ENCODE data around the gene TMTC2. TPM values are rescaled to one million over a fixed set of nuclear protein-coding genes. Genes with fewer than 3 reads are reported as not detected.

TMTC2 gene
- total RNA-seq, 4 donors from 2014 or later, result 11.5 to 44.1 (median 16.0) TPM

- no peak overlapping the region for H3K27ac ChIP-seq
- intact Hi-C loops (cut with DNase I; ENCODE audit: low total_unique reads), result no loop called here
- H3K4me3 ChIP-seq, result no peak overlapping the region
- H3K36me3 ChIP-seq, result no peaks in the 10 kb centered on the region
- DNase-seq, result no peak
- H3K4me1 ChIP-seq, result no peaks in the 10 kb centered on the region
- no peaks in the 10 kb centered on the region for H3K9me3 ChIP-seq
- no peak for TF ChIP-seq POLR2A (IDR thresholded peaks at IDR 0.05)
- no peaks in the 10 kb centered on the region for H3K27me3 ChIP-seq
These were observed 472.0 kb downstream of the TMTC2 start for GRCh38 chr12:83158613-83159207.

DNA sequence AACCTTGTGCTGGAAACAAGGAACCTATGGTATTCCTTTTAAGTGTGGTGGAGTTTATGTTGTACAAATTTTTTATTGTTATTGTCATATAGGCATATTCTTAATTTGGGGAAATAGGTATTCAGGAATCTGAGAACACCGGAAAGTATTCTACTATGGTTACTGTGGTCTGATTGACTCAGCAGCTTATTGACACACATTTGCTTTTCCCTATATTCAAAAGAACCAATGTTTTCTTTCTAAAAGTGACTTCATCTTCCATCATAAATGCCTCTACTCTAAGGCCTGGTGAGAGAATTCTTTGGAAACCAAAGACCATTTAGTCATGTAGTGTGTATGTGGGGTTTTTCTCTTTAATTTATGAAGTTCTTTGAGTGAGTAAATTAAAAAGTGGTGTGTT is 474.8 kb downstream of the TMTC2 start:
- intact Hi-C loops (cut with DNase I; ENCODE audit: low total_unique reads), result no loop called here
- TF ChIP-seq CTCF (IDR thresholded peaks at IDR 0.05) (no peak), POLR2A (IDR thresholded peaks at IDR 0.05) (no peak)
- H3K9me3 ChIP-seq, result no peaks in the 10 kb centered on the region
- H3K27me3 ChIP-seq, result no peaks in the 10 kb centered on the region
- DNase-seq, result no peak
- H3K36me3 ChIP-seq, result no peaks in the 10 kb centered on the region
- no peak overlapping the region for H3K27ac ChIP-seq
- no peak overlapping the region for H3K4me3 ChIP-seq
- no peaks in the 10 kb centered on the region for H3K4me1 ChIP-seq

DNA sequence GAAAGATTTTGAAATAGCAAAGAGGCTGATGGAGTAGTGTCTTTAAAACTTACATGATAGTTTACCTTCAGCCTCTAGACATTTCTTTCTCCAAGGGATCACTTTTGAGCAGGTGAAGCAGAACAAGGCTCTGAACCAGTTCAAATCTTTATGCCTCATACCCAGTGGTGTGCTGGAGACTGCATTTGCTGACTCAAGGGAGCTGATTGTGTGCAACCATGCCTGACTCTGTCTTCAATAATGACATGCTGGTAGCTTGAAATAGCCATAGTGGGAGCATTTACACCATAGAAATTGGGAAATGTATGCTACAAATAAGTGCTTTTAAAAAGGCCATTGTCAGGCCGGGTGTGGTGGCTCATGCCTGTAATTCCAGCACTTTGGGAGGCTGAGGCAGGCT is 482.0 kb downstream of the TMTC2 start:
- no peaks in the 10 kb centered on the region for H3K9me3 ChIP-seq
- no peak overlapping the region for H3K27ac ChIP-seq
- no peak for TF ChIP-seq POLR2A (IDR thresholded peaks at IDR 0.05)
- no peak for TF ChIP-seq CTCF (IDR thresholded peaks at IDR 0.05)
- no peaks in the 10 kb centered on the region for H3K4me1 ChIP-seq
- H3K27me3 ChIP-seq, result no peaks in the 10 kb centered on the region
- H3K36me3 ChIP-seq, result no peaks in the 10 kb centered on the region
- H3K4me3 ChIP-seq, result no peak overlapping the region
- DNase-seq, result no peak
- intact Hi-C loops (cut with DNase I; ENCODE audit: low total_unique reads), result no loop called here

GRCh38 chr12:83172441-83172840 is 485.7 kb downstream of the TMTC2 start:
- no peak for DNase-seq
- Histone ChIP-seq H3K4me3 (no peak overlapping the region), H3K4me1 (no peaks in the 10 kb centered on the region), H3K36me3 (no peaks in the 10 kb centered on the region), H3K9me3 (no peaks in the 10 kb centered on the region), H3K27me3 (no peaks in the 10 kb centered on the region), H3K27ac (no peak overlapping the region)
- TF ChIP-seq POLR2A (IDR thresholded peaks at IDR 0.05) (no peak), CTCF (IDR thresholded peaks at IDR 0.05) (no peak)
- intact Hi-C loops (cut with DNase I; ENCODE audit: low total_unique reads), result no loop called here

- no peaks in the 10 kb centered on the region for H3K4me1 ChIP-seq
- no peaks in the 10 kb centered on the region for H3K36me3 ChIP-seq
- TF ChIP-seq POLR2A (IDR thresholded peaks at IDR 0.05), result no peak
- no peak for TF ChIP-seq CTCF (IDR thresholded peaks at IDR 0.05)
- no peaks in the 10 kb centered on the region for H3K27me3 ChIP-seq
- no peak overlapping the region for H3K27ac ChIP-seq
- no peak for DNase-seq
- H3K4me3 ChIP-seq, result no peak overlapping the region
- no peaks in the 10 kb centered on the region for H3K9me3 ChIP-seq
- intact Hi-C loops (cut with DNase I; ENCODE audit: low total_unique reads), result no loop called here
These were observed 486.4 kb downstream of the TMTC2 start for GRCh38 chr12:83172866-83173649.
